Activated T-helper 1 cell treated with Interleukin-2 at 50 U/mL for 16 hours (primary cell): ENCODE data around the gene IFITM2.
"Not testable (repeated sequence)": the region's sequence is repeated elsewhere in the genome, so short reads cannot be mapped to it uniquely, and the experiment has no call there.

ENCODE experiments used
- DNase-seq: peaks from one replicate; pipeline ENCODE4 v3.0.0-alpha.2; 2020; ENCODE audit warnings: low read depth

Gene IFITM2

GRCh38 chr11:307766-308708, at the start of gene IFITM2:
Gene IFITM2, plus strand, starts transcription at chr11:307816. Its CDS starts 377 bp downstream, at chr11:308193.
- not testable (repeated sequence) for DNase-seq

GRCh38 chr11:259413-259812, 48.2 kb upstream of the IFITM2 start:
- DNase-seq: no peak

GRCh38 chr11:261624-262023, 46.0 kb upstream of the IFITM2 start:
- DNase-seq: no peak

- no peak for DNase-seq
Measured at GRCh38 chr11:266676-267439, 40.8 kb upstream of the IFITM2 start.

GRCh38 chr11:267491-267994, 40.1 kb upstream of the IFITM2 start:
- DNase-seq: no peak

- DNase-seq: not testable (repeated sequence)
Measured at GRCh38 chr11:268716-269145, 38.9 kb upstream of the IFITM2 start.

- no peak for DNase-seq
Measured at GRCh38 chr11:269146-269890, 38.3 kb upstream of the IFITM2 start.

- DNase-seq: no peak
Measured at GRCh38 chr11:270451-271318, 36.9 kb upstream of the IFITM2 start.

GRCh38 chr11:271319-271715, 36.3 kb upstream of the IFITM2 start:
- DNase-seq: no peak

GRCh38 chr11:272195-272930, 35.3 kb upstream of the IFITM2 start:
- no peak for DNase-seq

GRCh38 chr11:272931-273198, 34.8 kb upstream of the IFITM2 start:
- no peak for DNase-seq

GRCh38 chr11:276219-276618, 31.4 kb upstream of the IFITM2 start:
- DNase-seq: no peak

- no peak for DNase-seq
Measured at GRCh38 chr11:278001-278951, 29.3 kb upstream of the IFITM2 start, which contains the start of gene NLRP6. Gene NLRP6, plus strand, starts transcription at chr11:278407. Its CDS starts 163 bp downstream, at chr11:278570.

- DNase-seq: no peak
Measured at GRCh38 chr11:279040-279965, 28.3 kb upstream of the IFITM2 start.

- DNase-seq: no peak
Measured at GRCh38 chr11:279966-280705, 27.5 kb upstream of the IFITM2 start.

GRCh38 chr11:280706-281485, 26.7 kb upstream of the IFITM2 start:
- DNase-seq: no peak
